Fibroblast of the conjunctiva (primary cell): ENCODE results near the gene CACNA2D2.
"Not testable (repeated sequence)": the region's sequence is repeated elsewhere in the genome, so short reads cannot be mapped to it uniquely, and the experiment has no call there.

Source experiments
- DNase-seq: peaks from one replicate; pipeline ENCODE4 v3.0.0-alpha.2; 2010; ENCODE audit warnings: low read depth

The CACNA2D2 gene

GRCh38 chr3:50530001-50530970 is 26.9 kb upstream of the CACNA2D2 start:
- no peak for DNase-seq

- DNase-seq = no peak
Measured at GRCh38 chr3:50525987-50526386, 22.6 kb upstream of the CACNA2D2 start.

GRCh38 chr3:50525191-50525910 is 21.9 kb upstream of the CACNA2D2 start:
- no peak for DNase-seq

- DNase-seq = no peak
Measured at GRCh38 chr3:50524746-50525145, 21.3 kb upstream of the CACNA2D2 start.

GRCh38 chr3:50523279-50523811 is 19.9 kb upstream of the CACNA2D2 start:
- DNase-seq = no peak

GRCh38 chr3:50521572-50521971 is 18.1 kb upstream of the CACNA2D2 start:
- no peak for DNase-seq

- DNase-seq = no peak
Measured at GRCh38 chr3:50520849-50521248, 17.4 kb upstream of the CACNA2D2 start.

- peak; percentile 9 for DNase-seq
Measured at GRCh38 chr3:50519471-50520089, 16.1 kb upstream of the CACNA2D2 start.

GRCh38 chr3:50518436-50518835 is 15.0 kb upstream of the CACNA2D2 start:
- no peak for DNase-seq

- no peak for DNase-seq
Measured at GRCh38 chr3:50517721-50518206, 14.3 kb upstream of the CACNA2D2 start.

- DNase-seq = no peak
Measured at GRCh38 chr3:50516440-50516871, 13.0 kb upstream of the CACNA2D2 start.

- DNase-seq = no peak
Measured at GRCh38 chr3:50515565-50516439, 12.4 kb upstream of the CACNA2D2 start.

- DNase-seq = not testable (repeated sequence)
Measured at GRCh38 chr3:50512908-50513307, 9.5 kb upstream of the CACNA2D2 start.

GRCh38 chr3:50512131-50512530 is 8.7 kb upstream of the CACNA2D2 start:
- DNase-seq = no peak

GRCh38 chr3:50510325-50510724 is 6.9 kb upstream of the CACNA2D2 start:
- DNase-seq = no peak

GRCh38 chr3:50509715-50510114 is 6.3 kb upstream of the CACNA2D2 start:
- DNase-seq = no peak

- DNase-seq = no peak
Measured at GRCh38 chr3:50508821-50509220, 5.4 kb upstream of the CACNA2D2 start.

GRCh38 chr3:50506169-50506568 is 2.7 kb upstream of the CACNA2D2 start:
- DNase-seq = no peak

GRCh38 chr3:50504681-50505080 is 1.2 kb upstream of the CACNA2D2 start:
- DNase-seq = no peak

GRCh38 chr3:50502584-50503423 is 630 bp downstream of the CACNA2D2 start:
- no peak for DNase-seq
